Activated T-helper 1 cell treated with Interleukin-2 at 50 U/mL for 16 hours (primary cell): ENCODE data around the gene LCE3E.
"Not testable (repeated sequence)": the region's sequence is repeated elsewhere in the genome, so short reads cannot be mapped to it uniquely, and the experiment has no call there.

ENCODE experiments used
- DNase-seq: peaks from one replicate; pipeline ENCODE4 v3.0.0-alpha.2; 2020; ENCODE audit warnings: low read depth

The LCE3E gene, protein sequence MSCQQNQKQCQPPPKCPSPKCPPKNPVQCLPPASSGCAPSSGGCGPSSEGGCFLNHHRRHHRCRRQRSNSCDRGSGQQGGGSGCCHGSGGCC

DNA sequence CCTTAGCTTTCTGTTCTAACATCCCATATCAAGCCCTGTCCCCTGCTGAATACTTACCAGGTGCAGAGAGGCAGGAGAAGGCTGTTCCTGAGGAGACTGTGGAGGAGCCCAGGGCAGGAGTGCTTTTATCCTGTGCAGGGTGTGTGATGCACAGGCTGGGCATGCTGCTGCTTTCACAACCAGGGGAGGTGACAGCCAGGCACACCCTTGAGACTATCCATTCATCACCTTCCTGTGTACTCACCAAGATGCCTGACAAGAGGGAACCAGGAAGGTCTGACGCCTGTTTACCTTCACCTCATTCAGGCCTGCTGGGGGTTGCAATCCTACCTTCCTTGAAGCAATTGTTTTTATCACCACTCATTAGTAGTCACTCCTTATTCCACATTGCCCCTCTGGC is at the start of gene LCE3E:
Gene LCE3E, minus strand, starts transcription at position 100 of the 400 bp plus-strand sequence. CDS start 572 bp downstream, outside the sequence.
- no peak for DNase-seq

DNA sequence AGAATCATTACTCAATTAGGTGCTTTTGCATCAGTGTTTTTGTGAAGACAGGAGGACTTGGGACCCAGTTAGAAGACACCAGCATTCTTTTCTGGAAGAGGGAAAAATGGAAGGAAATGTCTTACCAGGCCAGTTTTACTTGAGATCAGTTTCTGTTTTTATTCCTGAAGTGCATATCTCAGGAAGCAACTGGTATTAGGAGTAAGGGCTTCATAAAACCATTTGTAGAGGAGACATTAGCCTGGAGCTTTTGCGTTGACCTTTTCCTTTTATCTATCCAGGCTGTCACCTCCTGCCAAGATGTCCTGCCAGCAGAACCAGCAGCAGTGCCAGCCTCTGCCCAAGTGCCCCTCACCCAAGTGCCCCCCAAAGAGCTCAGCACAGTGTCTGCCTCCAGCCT is 46.9 kb upstream of the LCE3E start, which contains the start of gene LCE3B:
Gene LCE3B, plus strand, starts transcription at position 301 of the 400 bp plus-strand sequence. Its CDS starts 0 bp downstream, at position 301.
- DNase-seq = no peak

DNA sequence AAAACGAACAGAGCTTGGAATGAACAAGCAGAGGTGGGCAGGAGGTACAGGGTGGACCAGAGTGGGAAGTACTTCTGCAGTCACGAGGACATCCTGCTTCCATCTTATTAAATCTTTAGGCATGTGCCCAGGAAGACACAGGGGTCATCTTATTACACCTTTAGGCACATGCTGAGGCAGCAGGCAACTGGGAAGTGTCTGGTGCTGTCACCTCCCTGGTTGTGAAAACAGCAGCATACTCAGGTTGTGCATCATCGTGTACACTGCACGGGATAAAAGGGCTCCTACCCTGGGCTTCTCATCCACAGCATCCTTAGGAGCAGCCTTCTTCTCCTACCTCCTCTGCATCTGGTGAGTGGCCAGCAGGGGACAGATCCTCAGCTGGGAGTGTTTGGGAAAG is 33.4 kb upstream of the LCE3E start, which contains the start of gene LCE3C:
Gene LCE3C, plus strand, starts transcription at position 301 of the 400 bp plus-strand sequence. CDS start 498 bp downstream, outside the sequence.
- no peak for DNase-seq

DNA sequence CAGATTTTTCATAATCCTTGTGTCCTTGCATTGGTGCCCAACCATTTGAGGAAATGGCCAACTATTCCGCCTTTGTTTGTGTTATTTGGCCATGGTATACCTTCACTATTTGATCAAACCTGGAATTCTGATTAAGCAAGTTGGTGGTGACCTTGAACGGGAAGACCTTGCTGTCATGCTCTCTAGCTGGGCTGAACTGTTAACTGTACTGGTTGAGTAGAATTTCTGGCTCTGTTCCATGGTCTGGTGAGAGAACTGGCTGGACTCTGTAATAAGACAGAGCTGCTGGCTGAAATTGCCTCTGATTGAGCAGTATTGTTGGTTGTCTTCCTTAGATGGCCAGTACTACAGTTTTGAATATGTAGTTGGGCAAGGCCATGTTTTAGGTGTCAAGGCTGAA is 30.4 kb upstream of the LCE3E start:
- no peak for DNase-seq

DNA sequence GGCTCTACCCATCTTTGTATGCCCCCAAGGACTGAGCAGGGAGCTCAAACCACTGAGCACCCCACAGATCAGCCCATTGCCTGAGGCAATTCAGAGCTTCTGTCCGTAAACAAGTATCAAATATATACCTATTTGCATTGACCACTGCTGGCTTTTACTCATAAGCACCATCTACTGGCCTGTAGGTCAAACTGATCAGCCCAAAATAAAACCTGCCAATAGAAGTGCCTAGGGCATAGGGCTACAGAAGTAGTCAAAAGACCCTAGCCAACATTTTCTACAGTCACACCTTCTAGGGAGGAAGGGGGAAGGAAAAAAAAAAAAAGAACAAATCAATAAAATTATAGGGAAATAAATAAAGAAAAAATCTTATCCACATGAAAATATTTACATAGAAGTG is 19.0 kb upstream of the LCE3E start:
- no peak for DNase-seq

DNA sequence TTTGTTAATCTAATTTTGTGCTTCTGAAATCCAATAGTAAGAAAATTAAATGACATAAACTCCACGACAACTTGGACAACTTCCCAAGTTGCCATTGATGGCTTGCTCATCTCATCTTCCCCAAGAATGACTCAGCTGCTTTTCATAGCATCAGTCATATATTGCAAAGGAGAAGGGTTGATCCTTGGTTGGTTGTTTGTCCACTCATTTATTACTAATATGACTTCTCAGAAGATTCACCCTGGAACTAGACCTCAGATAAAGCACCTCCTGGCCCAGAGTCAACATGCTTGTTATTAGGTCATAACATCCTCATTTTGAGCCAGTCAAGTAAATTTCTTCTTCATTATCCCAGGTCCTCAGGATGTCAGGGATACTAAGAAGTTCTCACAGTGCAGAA is 16.1 kb upstream of the LCE3E start:
- DNase-seq = no peak

DNA sequence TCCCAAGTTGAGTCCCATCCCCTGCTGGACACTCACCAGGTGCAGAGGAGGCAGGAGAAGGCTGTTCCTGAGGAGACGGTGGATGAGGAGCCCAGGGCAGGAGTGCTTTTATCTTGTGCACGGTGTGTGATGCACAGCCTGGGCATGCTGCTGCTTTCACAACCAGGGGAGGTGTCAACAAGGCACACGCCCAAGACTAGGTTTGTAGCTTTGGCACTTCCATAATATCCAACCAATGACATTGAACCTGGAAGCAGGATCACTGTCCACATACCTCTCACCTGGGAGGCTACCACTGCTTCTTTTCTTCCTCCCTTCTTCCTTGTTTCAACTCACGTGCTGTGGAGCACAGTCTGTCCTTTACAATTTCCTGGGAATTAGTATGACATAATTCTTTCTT is 13.9 kb upstream of the LCE3E start, which contains the start of gene LCE3D:
Gene LCE3D, minus strand, starts transcription at position 84 of the 400 bp plus-strand sequence. CDS start 580 bp downstream, outside the sequence.
- DNase-seq = no peak

DNA sequence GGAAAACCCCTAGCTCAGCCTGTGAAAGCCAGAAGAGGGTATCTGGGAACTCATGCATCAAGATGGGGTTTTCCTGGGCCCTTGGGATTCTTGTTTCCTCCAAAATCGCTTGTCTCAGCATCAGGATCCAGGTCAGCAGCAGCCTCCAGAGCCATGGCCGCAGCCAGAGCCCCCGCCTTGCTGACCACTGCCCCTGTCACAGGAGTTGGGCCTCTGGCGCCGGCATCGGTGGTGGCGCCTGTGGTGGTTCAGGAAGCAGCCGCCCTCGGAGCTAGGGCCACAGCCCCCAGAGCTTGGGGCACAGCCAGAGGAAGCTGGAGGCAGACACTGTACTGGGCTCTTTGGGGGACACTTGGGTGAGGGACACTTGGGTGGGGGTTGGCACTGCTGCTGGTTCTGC is 12.9 kb upstream of the LCE3E start:
- DNase-seq = not testable (repeated sequence)

DNA sequence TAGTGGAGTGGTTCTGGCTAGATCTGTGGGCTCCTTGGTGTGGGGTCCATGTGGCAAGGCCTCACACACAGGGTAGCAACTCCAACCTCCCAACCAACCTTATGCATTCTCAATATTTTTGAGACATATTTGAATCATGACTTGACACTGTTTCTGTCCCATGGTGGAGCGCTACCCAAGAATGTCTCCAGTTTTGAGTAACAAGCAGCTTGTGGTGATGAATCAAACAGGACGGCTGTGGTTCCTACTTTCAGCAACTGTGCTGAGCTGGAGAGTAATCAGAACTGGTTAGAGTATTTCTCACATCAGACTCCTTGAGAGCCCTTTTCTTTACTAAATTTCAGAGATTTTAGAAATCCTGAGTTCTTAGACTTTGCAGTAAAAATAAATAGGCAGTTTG is 10.6 kb upstream of the LCE3E start:
- DNase-seq = no peak

DNA sequence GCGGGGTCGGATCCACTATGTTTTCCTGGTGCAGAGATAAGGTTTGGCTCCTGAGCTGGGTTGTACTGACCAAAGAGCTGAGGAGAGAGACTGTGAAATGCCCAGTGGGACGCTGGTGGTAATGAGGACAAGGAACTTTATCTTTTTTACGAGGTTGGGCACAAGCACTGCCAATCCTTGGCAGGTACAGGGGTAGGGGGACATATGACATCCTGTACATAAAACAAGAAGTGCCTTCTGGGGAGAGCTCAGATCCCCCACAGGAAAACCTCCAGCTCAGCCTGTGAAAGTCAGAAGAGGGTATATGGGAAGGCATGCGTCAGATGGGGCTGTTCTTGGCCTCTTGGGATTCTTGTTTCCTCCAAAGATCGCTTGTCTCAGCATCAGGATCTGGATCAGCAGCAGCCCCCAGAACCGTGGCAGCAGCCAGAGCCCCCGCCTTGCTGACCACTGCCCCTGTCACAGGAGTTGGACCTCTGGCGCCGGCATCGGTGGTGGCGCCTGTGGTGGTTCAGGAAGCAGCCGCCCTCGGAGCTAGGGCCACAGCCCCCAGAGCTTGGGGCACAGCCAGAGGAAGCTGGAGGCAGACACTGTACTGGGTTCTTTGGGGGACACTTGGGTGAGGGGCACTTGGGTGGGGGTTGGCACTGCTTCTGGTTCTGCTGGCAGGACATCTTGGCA is 905 bp downstream of the LCE3E start:
- DNase-seq = no peak

DNA sequence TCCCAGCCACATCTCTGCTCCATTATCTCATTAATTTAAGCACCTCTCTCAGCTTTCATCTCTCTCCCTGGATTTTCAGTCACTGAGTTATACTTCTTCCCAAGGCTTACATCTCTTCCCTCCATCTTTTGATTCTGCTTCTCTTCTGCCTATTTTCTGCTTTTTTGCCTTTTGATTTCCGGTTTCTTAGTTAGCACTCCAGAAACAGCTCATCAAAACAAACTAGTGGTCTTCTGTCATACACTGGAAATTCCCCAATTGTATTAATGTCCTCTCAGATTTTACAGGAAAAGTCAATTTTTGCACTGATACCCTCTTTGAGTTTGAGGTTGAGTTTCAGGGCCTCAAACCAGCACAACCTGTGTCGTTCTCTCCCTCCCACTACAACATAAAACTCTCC is 1.5 kb downstream of the LCE3E start:
- no peak for DNase-seq

DNA sequence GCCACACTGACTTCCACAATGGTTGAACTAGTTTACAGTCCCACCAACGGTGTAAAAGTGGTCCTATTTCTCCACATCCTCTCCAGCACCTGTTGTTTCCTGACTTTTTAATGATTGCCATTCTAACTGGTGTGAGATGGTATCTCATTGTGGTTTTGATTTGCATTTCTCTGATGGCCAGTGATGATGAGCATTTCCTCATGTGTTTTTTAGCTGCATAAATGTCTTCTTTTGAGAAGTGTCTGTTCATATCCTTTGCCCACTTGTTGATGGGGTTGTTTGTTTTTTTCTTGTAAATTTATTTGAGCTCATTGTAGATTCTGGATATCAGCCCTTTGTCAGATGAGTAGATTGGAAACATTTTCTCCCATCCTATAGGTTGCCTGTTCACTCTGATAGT is 18.2 kb downstream of the LCE3E start:
- DNase-seq = not testable (repeated sequence)

DNA sequence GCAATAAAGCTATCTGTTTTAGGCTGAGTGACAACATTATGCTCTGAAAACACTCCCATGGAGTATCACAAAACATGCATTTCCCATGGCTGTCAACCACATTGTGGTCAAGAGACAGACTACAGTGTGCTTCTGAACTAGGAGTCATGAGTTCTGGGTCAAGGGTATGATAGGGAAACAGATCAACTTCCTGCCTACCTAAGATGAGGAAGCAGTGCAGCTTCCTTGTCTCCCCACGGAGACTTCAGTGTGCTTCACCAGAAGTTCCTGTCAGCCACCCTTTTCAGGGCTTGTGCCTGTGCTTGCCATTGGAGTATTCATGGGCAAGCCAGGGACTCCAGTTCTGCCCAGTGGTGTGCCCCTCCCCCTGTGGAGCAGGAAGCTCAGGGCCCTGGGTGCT is 19.9 kb downstream of the LCE3E start:
- no peak for DNase-seq

DNA sequence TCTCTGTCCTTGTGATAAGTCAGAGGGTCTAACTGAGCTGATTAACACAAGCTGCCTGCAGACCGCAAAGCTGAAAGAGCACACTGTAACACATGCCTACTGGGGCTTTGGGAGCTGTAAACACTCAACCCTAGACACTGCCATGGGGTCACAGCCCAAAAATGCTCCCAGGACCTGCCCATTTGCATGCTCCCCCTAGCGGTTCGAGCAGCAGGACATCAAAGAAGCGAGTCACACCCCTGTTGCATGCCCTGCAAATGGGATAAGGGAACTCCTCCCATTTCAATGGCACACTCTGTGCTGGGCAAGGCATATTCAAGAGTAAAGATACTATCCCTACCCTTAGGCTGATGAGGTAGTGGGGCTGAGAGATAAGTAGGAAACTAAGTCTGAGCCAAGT is 22.8 kb downstream of the LCE3E start:
- DNase-seq = no peak

DNA sequence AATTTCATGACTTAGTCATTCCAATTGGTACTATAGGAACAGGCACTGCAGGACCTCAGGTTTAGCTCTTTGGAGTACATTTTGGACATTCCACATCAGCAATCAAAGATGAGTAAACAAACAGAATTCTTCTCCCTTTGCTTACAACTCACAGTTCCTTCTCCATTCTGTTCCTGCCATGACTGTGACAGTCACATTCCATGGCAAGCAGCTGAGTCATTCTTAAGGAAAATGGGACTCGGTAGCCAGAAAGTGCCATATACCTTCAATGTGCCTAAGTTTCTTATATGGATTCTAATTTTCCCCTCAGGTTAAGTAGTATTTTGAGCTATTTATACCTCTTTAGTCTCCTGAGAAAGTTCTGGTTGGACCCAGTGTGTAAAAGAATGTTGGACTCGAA is 26.7 kb downstream of the LCE3E start:
- no peak for DNase-seq

DNA sequence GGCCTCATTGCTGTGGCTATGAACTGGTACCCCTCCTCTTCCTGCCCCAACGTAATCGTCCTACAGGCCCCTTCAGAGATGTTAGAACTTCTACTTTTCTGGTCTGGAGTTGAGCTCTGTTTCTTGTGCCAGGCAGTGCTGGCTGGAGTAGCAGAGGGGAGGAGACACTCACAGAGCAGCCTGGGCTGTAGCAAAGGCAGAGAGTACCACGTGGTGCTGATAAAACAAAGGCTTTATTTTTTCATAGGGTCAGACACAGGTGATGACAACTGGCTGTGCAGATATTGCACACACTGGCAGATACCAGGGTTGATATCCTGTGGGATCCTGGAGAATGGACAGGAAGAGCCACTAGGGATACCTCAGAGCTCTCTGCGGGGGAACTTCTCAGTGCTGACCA is 29.1 kb downstream of the LCE3E start:
- no peak for DNase-seq

DNA sequence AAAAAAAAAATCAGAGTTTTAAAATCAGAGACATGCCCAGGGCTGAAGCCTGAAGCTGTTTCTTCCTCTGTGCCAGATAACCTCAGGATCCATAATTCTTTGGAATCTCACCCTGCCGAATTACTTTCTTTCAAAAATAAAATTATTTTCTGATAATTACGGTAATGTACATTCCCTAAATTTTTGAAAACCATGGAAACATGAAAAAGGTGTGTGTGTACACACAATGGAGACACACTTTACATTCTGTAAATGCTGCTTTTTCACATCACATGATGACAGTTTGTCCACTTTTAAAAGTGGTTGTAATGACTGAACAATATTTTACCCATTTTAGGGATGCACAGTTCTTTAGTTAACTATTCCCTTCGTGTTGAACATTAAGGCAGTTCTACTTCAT is 30.8 kb downstream of the LCE3E start:
- no peak for DNase-seq

DNA sequence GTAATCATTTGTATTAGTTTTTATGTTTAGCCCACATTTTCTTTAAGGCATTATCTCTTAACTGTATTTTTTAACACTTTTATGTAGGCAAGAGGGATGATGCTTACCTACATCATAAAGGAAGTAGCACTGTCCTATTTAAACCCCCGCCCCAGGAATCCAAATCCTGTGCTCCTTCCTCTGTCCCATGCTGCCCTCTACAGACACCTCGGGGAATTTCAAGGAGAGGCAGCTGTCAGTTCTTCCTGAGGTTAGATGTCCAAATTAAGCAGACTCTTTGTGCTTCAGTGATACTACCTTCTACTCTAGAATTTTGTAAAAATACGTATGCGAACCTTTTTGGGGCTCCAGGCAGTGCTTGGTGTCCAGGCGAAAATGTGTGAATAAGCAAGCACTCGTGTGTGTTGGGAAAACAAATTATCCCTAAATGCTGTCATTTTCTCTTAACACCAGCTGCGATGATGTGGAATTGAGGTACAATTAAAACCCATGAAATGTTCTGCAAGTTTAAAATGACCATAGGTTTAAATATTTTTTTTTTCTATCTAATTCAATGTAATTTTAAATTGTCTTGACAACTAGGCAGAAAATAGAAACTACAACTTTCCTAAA is 33.1 kb downstream of the LCE3E start:
- no peak for DNase-seq

DNA sequence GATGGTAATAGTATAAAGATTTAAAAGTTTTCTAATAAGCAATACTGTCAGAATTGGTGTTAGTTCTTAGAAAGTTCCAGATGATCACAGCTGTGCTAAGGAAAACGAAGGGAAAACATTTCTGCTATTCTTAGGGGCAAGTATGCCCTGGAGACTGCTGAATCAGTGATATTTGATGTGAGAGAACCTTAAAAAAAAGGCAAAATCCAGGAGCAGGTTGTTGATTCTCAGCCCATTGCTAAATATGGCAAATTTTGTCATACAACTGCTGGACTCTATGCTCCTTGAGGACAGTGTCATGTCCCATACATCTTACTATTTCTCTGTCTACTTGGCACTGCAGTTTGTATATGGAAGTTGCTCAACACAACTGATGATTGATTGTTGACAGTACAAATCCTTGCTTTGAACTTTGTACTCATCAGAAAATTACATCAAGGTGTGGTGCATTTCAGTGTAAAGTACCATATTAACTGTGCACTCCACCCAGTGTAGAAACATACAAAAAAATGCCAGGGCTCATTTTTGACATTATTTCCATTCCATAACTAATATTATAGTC is 41.4 kb downstream of the LCE3E start:
- no peak for DNase-seq

DNA sequence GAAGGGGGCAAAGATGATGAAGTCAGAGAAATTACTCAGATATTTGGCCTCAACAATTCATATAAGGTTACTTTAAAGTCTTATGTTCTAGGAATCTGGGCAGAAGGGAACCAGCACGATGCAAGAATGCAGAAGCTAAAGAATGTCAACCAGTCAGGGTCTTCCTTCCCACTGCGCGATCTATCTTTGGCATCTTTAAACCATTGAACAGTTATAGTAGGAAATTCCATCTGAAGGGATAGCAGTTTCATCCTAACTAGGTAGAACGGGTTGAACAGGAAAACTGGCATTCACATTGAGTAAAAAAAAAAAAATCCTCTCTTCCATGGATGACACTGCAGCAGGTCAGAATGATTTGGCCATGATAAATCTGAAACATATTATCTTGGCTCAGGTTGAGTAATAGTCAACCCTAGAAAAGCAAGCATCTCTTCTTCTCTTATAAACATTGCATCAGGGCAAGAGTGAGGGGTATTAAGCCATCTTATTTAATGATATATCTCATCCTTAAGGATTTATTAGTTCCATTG is 46.0 kb downstream of the LCE3E start:
- DNase-seq = no peak

DNA sequence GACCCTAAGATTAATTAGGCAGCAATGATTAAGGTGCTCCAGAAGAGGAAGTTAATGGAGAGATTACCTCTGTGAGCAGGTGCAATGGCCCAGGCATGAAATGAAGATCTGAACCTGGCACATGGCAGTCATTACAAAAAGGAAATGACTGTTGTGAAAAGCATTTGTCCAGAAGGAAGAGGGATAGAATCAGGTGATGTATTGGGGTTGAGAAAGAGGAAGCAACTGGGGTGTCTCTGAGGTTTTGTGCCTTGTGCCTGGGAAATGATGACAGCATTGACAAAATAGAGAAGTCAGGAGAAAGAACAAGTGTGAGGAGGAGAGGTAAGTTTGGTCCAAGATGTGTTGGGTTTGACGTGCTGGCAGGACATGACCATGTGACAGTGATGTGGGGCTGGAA is 46.7 kb downstream of the LCE3E start:
- no peak for DNase-seq

DNA sequence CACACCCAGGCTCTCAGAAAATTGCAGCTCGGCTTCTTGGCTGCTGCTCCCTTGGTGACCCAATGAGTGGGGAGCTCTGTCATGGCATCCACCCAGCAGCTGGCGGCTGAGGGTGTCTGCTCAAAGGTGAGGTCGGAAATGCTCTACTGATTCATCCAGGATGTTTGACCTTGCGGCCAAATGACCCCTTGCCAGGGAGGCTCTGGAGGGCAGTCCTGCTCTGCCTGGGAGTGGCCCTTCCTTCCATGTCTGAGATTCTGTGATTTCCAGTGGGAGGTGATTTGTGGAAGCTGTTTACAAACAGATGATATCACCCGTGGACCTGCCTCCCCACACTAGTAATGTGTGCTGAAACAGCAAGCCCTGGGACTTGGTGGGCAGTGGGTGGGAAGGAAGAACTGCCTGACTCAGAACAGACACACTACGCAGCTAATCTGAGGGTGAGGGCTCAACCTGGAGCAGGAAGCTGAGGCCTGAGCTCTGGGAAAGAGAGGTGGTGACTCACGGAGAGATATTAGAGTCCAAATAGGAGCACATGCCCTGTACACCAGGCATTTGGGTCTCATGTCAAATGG is 49.3 kb downstream of the LCE3E start:
- no peak for DNase-seq

DNA sequence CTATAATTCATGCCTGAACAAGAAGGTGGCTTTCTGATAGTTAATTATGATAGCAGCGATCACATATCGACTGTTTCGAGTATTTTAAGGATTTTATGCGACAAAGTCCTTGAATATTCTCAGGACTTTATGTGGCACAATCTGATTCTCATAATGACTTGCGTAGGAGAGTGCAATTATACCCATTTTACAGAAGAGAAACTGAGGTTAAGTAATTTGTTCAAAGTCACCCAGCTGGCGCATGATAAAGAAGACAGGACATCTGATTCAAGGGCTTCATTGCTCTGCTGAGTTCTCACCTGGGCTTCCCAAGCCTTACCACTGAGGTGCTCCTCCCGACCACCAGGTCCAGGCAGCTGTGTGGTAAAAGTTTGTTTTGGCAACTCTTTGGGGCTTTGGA is 50.5 kb downstream of the LCE3E start:
- DNase-seq = no peak
